K562 (cell line): Measurements from ENCODE around the gene CDT1. TPM values are rescaled to one million over a fixed set of nuclear protein-coding genes. Genes with fewer than 3 reads are reported as not detected.

Experiments used
- ATAC-seq: fragments of 200-7000 bp; cut with Tn5 transposase; 3 replicates; pipeline ENCODE4 v1.9.1; 2020; ENCODE audit warnings: moderate library complexity
- BruUV-seq: library from RNA; stranded (reverse); fragments of 400-500 nt; replicated peaks from 2 replicates; lab custom pipeline; 2021; lab: Mats Ljungman, UMichigan
- CTCF ChIA-PET: fragments of 300-600 bp; formaldehyde crosslinking; extraction: SDS; loops from one replicate; lab custom pipeline; 2021; ENCODE audit warnings: low intra/inter-chr PET ratio; lab: Yijun Ruan, JAX
- POLR2A ChIA-PET: fragments of 300-600, 350-650 bp; sonication (Branson Sonifier 250); formaldehyde crosslinking; extraction: SDS; loops from one replicate; lab custom pipeline; 2021; ENCODE audit warnings: antibody characterized with exemption, inconsistent platforms; lab: Yijun Ruan, JAX
- DNase-seq, 4 experiments: peaks; one replicate each; pipeline versions ENCODE4 v3.0.0 to v3.0.0-alpha.2; 2011 to 2018; ENCODE audit warnings: low spot score in 3 of 4, mixed read lengths in 3 of 4; ENCODE audit errors: extremely low read depth in 1 of 4
- FAIRE-seq: peaks from 2 replicates; lab custom pipeline; 2011; peaks lifted over from hg19 to GRCh38; lab: Jason Lieb, UNC
- H2AFZ ChIP-seq: 2 replicates; pipeline ENCODE4 v1.6.0; 2011; ENCODE audit warnings: low read depth, low read length, control low read depth, inconsistent platforms
- H3K27ac ChIP-seq: fragments of 200-600 bp; 3 replicates; pipeline ENCODE4 v1.8.0; 2011; ENCODE audit warnings: low read depth, mild to moderate bottlenecking, control low read depth, inconsistent platforms, low read length, moderate library complexity, mixed read lengths; ENCODE audit errors: extremely low read depth
- H3K27me3 ChIP-seq, 2 experiments: fragments of 300-600 bp in 1 of 2; 2 replicates in 1 of 2; 3 replicates in 1 of 2; pipeline versions ENCODE4 v1.6.0 to v1.8.0; 2011; ENCODE audit warnings: inconsistent platforms in 2 of 2, low read length in 2 of 2, mild to moderate bottlenecking in 1 of 2, mixed read lengths in 1 of 2, moderate library complexity in 1 of 2; ENCODE audit not compliant: control insufficient read depth in 2 of 2, insufficient read depth in 2 of 2
- H3K36me3 ChIP-seq: fragments of 300-600 bp; 3 replicates; pipeline ENCODE4 v1.8.0; 2011; ENCODE audit warnings: mild to moderate bottlenecking, low read length, inconsistent platforms; ENCODE audit not compliant: control insufficient read depth, insufficient read depth
- H3K4me1 ChIP-seq, 2 experiments: fragments of 200-600 bp in 1 of 2; replicated peaks in 1 of 2; 2 replicates in 1 of 2; 3 replicates in 1 of 2; pipeline versions ENCODE4 v1.5.1 to v1.8.0; 2011; ENCODE audit warnings: inconsistent platforms in 2 of 2, low read length in 2 of 2, mild to moderate bottlenecking in 1 of 2, mixed read lengths in 1 of 2, moderate library complexity in 1 of 2; ENCODE audit not compliant: control insufficient read depth in 2 of 2, insufficient read depth in 2 of 2
- H3K4me2 ChIP-seq: 2 replicates; pipeline ENCODE4 v1.6.1; 2011; ENCODE audit warnings: low read length, control low read depth, inconsistent platforms, mixed read lengths; ENCODE audit not compliant: insufficient read depth
- H3K4me3 ChIP-seq: fragments of 200-600 bp; sonication (generic), shearing (Covaris generic); 2 replicates; pipeline ENCODE4 v1.5.1; 2016; ENCODE audit warnings: control low read depth, inconsistent platforms
- H3K79me2 ChIP-seq: fragments of 200-600 bp; 3 replicates; pipeline ENCODE4 v1.8.0; 2011; ENCODE audit warnings: low read length, inconsistent platforms; ENCODE audit not compliant: control insufficient read depth, insufficient read depth
- H3K9ac ChIP-seq, 2 experiments: 2 replicates each; pipeline versions ENCODE4 v1.6.0 to v1.6.1; 2011; ENCODE audit warnings: low read depth in 2 of 2, low read length in 2 of 2, control low read depth in 1 of 2, inconsistent platforms in 1 of 2, mild to moderate bottlenecking in 1 of 2, mixed read lengths in 1 of 2; ENCODE audit not compliant: insufficient read depth in 1 of 2
- H3K9me1 ChIP-seq: one replicate; pipeline ENCODE4 v1.6.0; 2011; ENCODE audit warnings: inconsistent platforms, mild to moderate bottlenecking, low read length, moderate library complexity; ENCODE audit not compliant: control insufficient read depth, insufficient read depth
- H3K9me3 ChIP-seq: replicated peaks from 2 replicates; pipeline ENCODE4 v1.5.1; 2011; ENCODE audit warnings: low read depth, low read length, inconsistent platforms; ENCODE audit not compliant: control insufficient read depth, insufficient read depth
- H4K20me1 ChIP-seq: replicated peaks from 2 replicates; pipeline ENCODE4 v1.6.1; 2011; ENCODE audit warnings: low read length, inconsistent platforms, mixed read lengths; ENCODE audit not compliant: control insufficient read depth, insufficient read depth
- C11orf30 ChIP-seq: fragments of 450-650 bp; IDR thresholded peaks from 2 replicates; pipeline ENCODE4 v1.6.1; 2016; ENCODE audit warnings: low read depth, mild to moderate bottlenecking
- CHCHD3 ChIP-seq: fragments of 250-450 bp; sonication (Bioruptor Pico); IDR thresholded peaks from 2 replicates; pipeline ENCODE4 v2.1.2; 2022; ENCODE audit warnings: mild to moderate bottlenecking
- CREBBP ChIP-seq: IDR thresholded peaks from one replicate; pipeline ENCODE4 v1.6.1; 2012; ENCODE audit warnings: low read depth, mild to moderate bottlenecking, control low read depth, inconsistent platforms, low read length
- ERF ChIP-seq: fragments of 450-650 bp; formaldehyde crosslinking; IDR thresholded peaks from 2 replicates; pipeline ENCODE4 v1.4.0; 2020; ENCODE audit warnings: mild to moderate bottlenecking, mixed read lengths
- FOXJ3 ChIP-seq: sonication (generic); formaldehyde crosslinking; IDR thresholded peaks from 2 replicates; pipeline ENCODE4 v1.4.0; 2020; ENCODE audit warnings: mild to moderate bottlenecking, missing genetic modification reagents
- HNRNPK ChIP-seq: fragments of 200-400 bp; formaldehyde crosslinking; IDR thresholded peaks from one replicate; pipeline ENCODE4 v1.6.1; 2018; ENCODE audit warnings: mild to moderate bottlenecking, low read depth, low read length; ENCODE audit not compliant: poor library complexity, severe bottlenecking
- ILF3 ChIP-seq: fragments of 450-650 bp; IDR thresholded peaks from 2 replicates; pipeline ENCODE4 v1.6.1; 2018; ENCODE audit warnings: antibody characterized with exemption, mild to moderate bottlenecking, moderate library complexity, borderline replicate concordance
- LARP7 ChIP-seq: fragments of 450-650 bp; IDR thresholded peaks from 2 replicates; pipeline ENCODE4 v1.6.1; 2016
- PHB2 ChIP-seq: fragments of 450-650 bp; IDR thresholded peaks from 2 replicates; pipeline ENCODE4 v1.6.1; 2017; ENCODE audit warnings: low read depth
- SIN3A ChIP-seq, 2 experiments: fragments of 150-350 bp in 1 of 2; IDR thresholded peaks; 2 replicates each; pipeline ENCODE4 v1.6.1; 2011 to 2016; ENCODE audit warnings: borderline replicate concordance in 2 of 2, low read depth in 2 of 2, low read length in 2 of 2, mild to moderate bottlenecking in 2 of 2, moderate library complexity in 2 of 2; ENCODE audit not compliant: control insufficient read depth in 1 of 2
- SRF ChIP-seq, 2 experiments: fragments of 250-450, 450-650 bp in 1 of 2; sonication (Bioruptor Pico) in 1 of 2; sonication (generic) in 1 of 2; formaldehyde crosslinking; IDR thresholded peaks; 2 replicates each; pipeline versions ENCODE4 v1.5.0 to v1.5.1; 2020 to 2022; ENCODE audit warnings: mild to moderate bottlenecking in 1 of 2, missing genetic modification reagents in 1 of 2
- ZFPM2 ChIP-seq: fragments of 250-450 bp; sonication (Bioruptor Pico); IDR thresholded peaks from 2 replicates; pipeline ENCODE4 v1.5.1; 2022; ENCODE audit warnings: mild to moderate bottlenecking
- ZNF384 ChIP-seq: IDR thresholded peaks from 2 replicates; pipeline ENCODE4 v1.6.1; 2012; ENCODE audit warnings: low read depth, low read length, improper control_type of control experiment
- ZNF668 ChIP-seq: fragments of 250-450 bp; sonication (Bioruptor Pico); IDR thresholded peaks from 2 replicates; pipeline ENCODE4 v1.8.0; 2022; ENCODE audit warnings: mild to moderate bottlenecking, inconsistent platforms
- WGBS: fragments of 100-300 bp; shearing (Covaris generic); methylation state at CpG from one replicate; pipeline ENCODE4 v1.1.6; 2016; ENCODE audit warnings: low coverage, mixed read lengths; ENCODE audit not compliant: insufficient coverage; ENCODE audit errors: missing lambda C conversion rate; 5-methylcytosine and 5-hydroxymethylcytosine counted together
- in situ Hi-C: fragments of 300-500 bp; cut with MboI; formaldehyde crosslinking; loops from 4 replicates; pipeline ENCODE4 v1.15.0; 2018; ENCODE audit warnings: inconsistent platforms, mixed read lengths
- intact Hi-C: fragments of 100-400 bp; cut with micrococcal nuclease; formaldehyde crosslinking; loops from 2 replicates; pipeline ENCODE4 v1.14.2; 2022
- polyA plus RNA-seq, 8 experiments: library from polyadenylated mRNA; depleted of rRNA in 4 of 8; stranded (reverse) in 5 of 8; unstranded in 3 of 8; fragments of >200 nt; fragmentation: Nextera tagmentation in 2 of 8; fragmentation: Illumina TruSeq in 1 of 8; extraction: Ambion mirVana in 2 of 8; extraction: Trizol in 1 of 8; gene quantifications; 2 replicates each; pipeline versions ENCODE4 v1.2.1 to v1.2.3, GENCODE V29; 2011 to 2014; ENCODE audit warnings: inconsistent platforms in 1 of 8, missing spikeins in 1 of 8
- total RNA-seq, 7 experiments: library from RNA; depleted of rRNA in 6 of 7; stranded (reverse); fragments of >200 nt in 6 of 7; fragmentation: Illumina TruSeq in 2 of 7; extraction: Trizol in 2 of 7; gene quantifications; 2 replicates each; pipeline versions ENCODE4 v1.2.1 to v1.2.3, GENCODE V29; 2011 to 2021; ENCODE audit warnings: low replicate concordance in 1 of 7
- TF ChIP-seq, protein P1 (sequence below), 2 experiments: IDR thresholded peaks; 2 replicates each; pipeline ENCODE4 v1.6.1; 2011; ENCODE audit warnings: borderline replicate concordance in 1 of 2, control low read depth in 1 of 2, low read depth in 1 of 2, low read length in 1 of 2, mild to moderate bottlenecking in 1 of 2, mixed read lengths in 1 of 2, moderate library complexity in 1 of 2; ENCODE audit not compliant: insufficient read depth in 1 of 2, insufficient read length in 1 of 2, poor library complexity in 1 of 2, severe bottlenecking in 1 of 2; ENCODE audit errors: extremely low read depth in 1 of 2
- TF ChIP-seq, protein P2 (sequence below): fragments of 450-650 bp; IDR thresholded peaks from 2 replicates; pipeline ENCODE4 v1.6.1; 2016; ENCODE audit warnings: mild to moderate bottlenecking
- TF ChIP-seq, protein P3 (sequence below): fragments of 250-450 bp; sonication (Bioruptor Pico); IDR thresholded peaks from 2 replicates; pipeline ENCODE4 v1.5.0; 2020; ENCODE audit warnings: mild to moderate bottlenecking

Gene CDT1
- total and polyA plus RNA-seq, 9 of the 15 experiments (the other 6 are each of a cell fraction or from before 2014, with no cell fraction given): 0.92 to 178 (median 14.2) TPM

DNA sequence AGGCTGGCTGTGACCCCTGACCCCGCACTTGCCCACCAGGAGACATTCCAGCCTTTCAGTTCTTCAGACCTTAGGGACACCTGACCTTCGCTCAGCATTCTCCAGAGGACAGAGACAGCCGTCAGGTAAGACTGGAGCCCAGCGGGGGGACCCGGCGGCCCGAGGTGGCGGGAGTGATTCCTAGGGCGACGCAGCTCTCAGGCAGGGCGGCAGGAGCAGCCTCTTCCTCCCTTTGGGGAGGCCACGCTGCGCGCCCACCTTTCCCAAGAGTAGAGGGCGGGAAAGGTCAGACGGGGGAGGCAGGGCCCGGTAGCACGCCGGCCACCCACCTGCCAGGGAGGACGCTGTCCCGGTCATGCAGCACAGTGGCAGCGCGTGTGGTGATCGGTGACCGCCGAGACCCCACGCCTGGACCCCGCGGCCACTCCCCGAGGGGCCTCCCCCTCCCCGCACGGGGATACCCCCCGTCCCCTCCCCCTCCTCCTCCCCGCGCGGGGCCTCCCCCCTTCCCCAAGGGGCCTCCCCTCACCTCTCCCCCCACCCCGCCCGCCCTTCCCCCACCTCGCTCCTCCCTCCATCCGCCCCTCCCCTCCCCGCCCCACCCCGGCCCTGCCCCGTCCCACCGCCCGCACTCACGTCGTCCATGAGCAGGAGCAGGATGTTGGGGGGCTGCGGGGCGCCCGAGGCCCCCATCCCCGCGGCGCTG is 52.7 kb downstream of the CDT1 start:
- H3K4me3 ChIP-seq: peak overlapping the region; percentile 69
- peaks cover 38% of the 10 kb centered on the region; the same call in 2 of the 3 replicates for H3K36me3 ChIP-seq
- H3K9me3 ChIP-seq: no peaks in the 10 kb centered on the region
- H2AFZ ChIP-seq: peak overlapping the region; percentile 72; the same call in 1 of the 2 replicates
- H3K27me3 ChIP-seq: no peaks in the 10 kb centered on the region
- peak in 3 of 4 experiments; percentile 40 to 89 (median 89) for DNase-seq
- WGBS: 15% methylated on average over 24 of the region's 53 CpGs
- peak overlapping the region; percentile 31 to 93; a peak in 3 of 4 replicates for H3K9ac ChIP-seq
- peak overlapping the region; percentile 76 for H3K4me2 ChIP-seq
- ATAC-seq: peak; percentile 5; the same call in 1 of the 3 replicates
- peak overlapping the region; percentile 31; the same call in 1 of the 3 replicates for H3K27ac ChIP-seq
- H3K79me2 ChIP-seq: peaks cover 23% of the 10 kb centered on the region
- ChIA-PET POLR2A (interaction anchor here (0.6 to 0.9 kb wide), 5 partner anchors 9 to 311 kb away, joined by 3 to 4 read pairs (median 3); no protein-coding TSS in a partner anchor), CTCF (no interaction called here)
- no peaks in the 10 kb centered on the region; the same call in 1 of the 2 replicates for H4K20me1 ChIP-seq
- peaks cover 6% of the 10 kb centered on the region for H3K9me1 ChIP-seq
- in situ Hi-C loops (no loop called here), intact Hi-C loops (loop anchor here (2.0 kb wide), 1 partner anchor 43 kb away; no protein-coding TSS in a partner anchor)
- BruUV-seq: no TSS peak
- H3K4me1 ChIP-seq: peaks cover 8 to 45% of the 10 kb centered on the region in 2 experiments
- FAIRE-seq: no peak
- TF ChIP-seq FOXJ3 (no peak), ZNF384 (no peak), CREBBP (no peak), ILF3 (no peak), ERF (no peak), HNRNPK (no peak), CHCHD3 (CRISPR knock-in tag) (no peak), LARP7 (no peak), PHB2 (no peak), ZNF668 (CRISPR knock-in tag) (no peak), ZFPM2 (no peak), SRF (CRISPR knock-in tag; IDR thresholded peaks at IDR 0.05) (no peak), SIN3A (IDR thresholded peaks at IDR 0.05; ENCODE audit: borderline replicate concordance in 2 of 2, control insufficient read depth in 1 of 2, low read depth in 2 of 2, low read length in 2 of 2) (no peak), C11orf30 (no peak)
- TF ChIP-seq, protein P1, sequence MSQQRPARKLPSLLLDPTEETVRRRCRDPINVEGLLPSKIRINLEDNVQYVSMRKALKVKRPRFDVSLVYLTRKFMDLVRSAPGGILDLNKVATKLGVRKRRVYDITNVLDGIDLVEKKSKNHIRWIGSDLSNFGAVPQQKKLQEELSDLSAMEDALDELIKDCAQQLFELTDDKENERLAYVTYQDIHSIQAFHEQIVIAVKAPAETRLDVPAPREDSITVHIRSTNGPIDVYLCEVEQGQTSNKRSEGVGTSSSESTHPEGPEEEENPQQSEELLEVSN (IDR thresholded peaks at IDR 0.05; ENCODE audit: borderline replicate concordance in 1 of 2, extremely low read depth in 1 of 2, insufficient read depth in 1 of 2, insufficient read length in 1 of 2, low read depth in 1 of 2, low read length in 1 of 2, poor library complexity in 1 of 2, severe bottlenecking in 1 of 2): peak in 1 of 2 experiments; percentile 48
- TF ChIP-seq, protein P2, sequence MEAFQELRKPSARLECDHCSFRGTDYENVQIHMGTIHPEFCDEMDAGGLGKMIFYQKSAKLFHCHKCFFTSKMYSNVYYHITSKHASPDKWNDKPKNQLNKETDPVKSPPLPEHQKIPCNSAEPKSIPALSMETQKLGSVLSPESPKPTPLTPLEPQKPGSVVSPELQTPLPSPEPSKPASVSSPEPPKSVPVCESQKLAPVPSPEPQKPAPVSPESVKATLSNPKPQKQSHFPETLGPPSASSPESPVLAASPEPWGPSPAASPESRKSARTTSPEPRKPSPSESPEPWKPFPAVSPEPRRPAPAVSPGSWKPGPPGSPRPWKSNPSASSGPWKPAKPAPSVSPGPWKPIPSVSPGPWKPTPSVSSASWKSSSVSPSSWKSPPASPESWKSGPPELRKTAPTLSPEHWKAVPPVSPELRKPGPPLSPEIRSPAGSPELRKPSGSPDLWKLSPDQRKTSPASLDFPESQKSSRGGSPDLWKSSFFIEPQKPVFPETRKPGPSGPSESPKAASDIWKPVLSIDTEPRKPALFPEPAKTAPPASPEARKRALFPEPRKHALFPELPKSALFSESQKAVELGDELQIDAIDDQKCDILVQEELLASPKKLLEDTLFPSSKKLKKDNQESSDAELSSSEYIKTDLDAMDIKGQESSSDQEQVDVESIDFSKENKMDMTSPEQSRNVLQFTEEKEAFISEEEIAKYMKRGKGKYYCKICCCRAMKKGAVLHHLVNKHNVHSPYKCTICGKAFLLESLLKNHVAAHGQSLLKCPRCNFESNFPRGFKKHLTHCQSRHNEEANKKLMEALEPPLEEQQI: no peak
- TF ChIP-seq, protein P3, sequence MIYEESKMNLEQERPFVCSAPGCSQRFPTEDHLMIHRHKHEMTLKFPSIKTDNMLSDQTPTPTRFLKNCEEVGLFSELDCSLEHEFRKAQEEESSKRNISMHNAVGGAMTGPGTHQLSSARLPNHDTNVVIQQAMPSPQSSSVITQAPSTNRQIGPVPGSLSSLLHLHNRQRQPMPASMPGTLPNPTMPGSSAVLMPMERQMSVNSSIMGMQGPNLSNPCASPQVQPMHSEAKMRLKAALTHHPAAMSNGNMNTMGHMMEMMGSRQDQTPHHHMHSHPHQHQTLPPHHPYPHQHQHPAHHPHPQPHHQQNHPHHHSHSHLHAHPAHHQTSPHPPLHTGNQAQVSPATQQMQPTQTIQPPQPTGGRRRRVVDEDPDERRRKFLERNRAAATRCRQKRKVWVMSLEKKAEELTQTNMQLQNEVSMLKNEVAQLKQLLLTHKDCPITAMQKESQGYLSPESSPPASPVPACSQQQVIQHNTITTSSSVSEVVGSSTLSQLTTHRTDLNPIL: no peak
